Mesendoderm (in vitro differentiated cells): Measurements from ENCODE around the gene PIP5K1C.
"Not testable (repeated sequence)": the region's sequence is repeated elsewhere in the genome, so short reads cannot be mapped to it uniquely, and the experiment has no call there.

Experiments
- DNase-seq: peaks from one replicate; pipeline ENCODE4 v3.0.0; 2013
- H2AK5ac ChIP-seq: 2 replicates; pipeline ENCODE4 v1.6.1; 2013; ENCODE audit warnings: low read length, inconsistent platforms
- H2BK120ac ChIP-seq: 2 replicates; pipeline ENCODE4 v1.6.1; 2013; ENCODE audit warnings: low read depth, mild to moderate bottlenecking, low read length, moderate library complexity, mixed read lengths
- H2BK15ac ChIP-seq: replicated peaks from 2 replicates; pipeline ENCODE4 v1.6.1; 2013; ENCODE audit warnings: low read depth, mild to moderate bottlenecking, moderate library complexity
- H2BK5ac ChIP-seq: 2 replicates; pipeline ENCODE4 v1.6.1; 2013; ENCODE audit warnings: low read length, inconsistent platforms
- H3K18ac ChIP-seq: 2 replicates; pipeline ENCODE4 v1.6.1; 2013; ENCODE audit warnings: mild to moderate bottlenecking, low read length, mixed read lengths
- H3K23ac ChIP-seq: one replicate; pipeline ENCODE4 v1.6.1; 2013; ENCODE audit warnings: low read length
- H3K27ac ChIP-seq: 2 replicates; pipeline ENCODE4 v1.5.1; 2013; ENCODE audit warnings: low read depth, mild to moderate bottlenecking, inconsistent platforms, low read length, moderate library complexity
- H3K27me3 ChIP-seq: 2 replicates; pipeline ENCODE4 v1.6.1; 2013; ENCODE audit warnings: low read length, control low read depth, mild to moderate bottlenecking, inconsistent platforms; ENCODE audit not compliant: insufficient read depth, poor library complexity
- H3K36me3 ChIP-seq: 2 replicates; pipeline ENCODE4 v1.6.1; 2013; ENCODE audit warnings: low read length, inconsistent platforms; ENCODE audit not compliant: control insufficient read depth, insufficient read depth
- H3K4ac ChIP-seq: one replicate; pipeline ENCODE4 v1.6.1; 2013; ENCODE audit warnings: low read depth, mild to moderate bottlenecking, low read length, moderate library complexity
- H3K4me1 ChIP-seq: 2 replicates; pipeline ENCODE4 v1.6.1; 2013; ENCODE audit warnings: low read depth, low read length, inconsistent platforms; ENCODE audit not compliant: control insufficient read depth
- H3K4me2 ChIP-seq: 2 replicates; pipeline ENCODE4 v1.6.1; 2013; ENCODE audit warnings: low read length
- H3K4me3 ChIP-seq: 2 replicates; pipeline ENCODE4 v1.5.1; 2013; ENCODE audit warnings: mild to moderate bottlenecking, low read length
- H3K56ac ChIP-seq: one replicate; pipeline ENCODE4 v1.6.1; 2013; ENCODE audit warnings: low read length
- H3K79me1 ChIP-seq: 2 replicates; pipeline ENCODE4 v1.6.1; 2013; ENCODE audit warnings: low read length, inconsistent platforms
- H3K79me2 ChIP-seq: 2 replicates; pipeline ENCODE4 v1.6.1; 2013; ENCODE audit warnings: mild to moderate bottlenecking, low read length; ENCODE audit not compliant: control insufficient read depth, insufficient read depth
- H3K9ac ChIP-seq: 2 replicates; pipeline ENCODE4 v1.6.1; 2013; ENCODE audit warnings: low read length, inconsistent platforms
- H4K5ac ChIP-seq: one replicate; pipeline ENCODE4 v1.6.1; 2013; ENCODE audit warnings: low read length
- H4K8ac ChIP-seq: one replicate; pipeline ENCODE4 v1.6.1; 2013; ENCODE audit warnings: low read depth, mild to moderate bottlenecking, control low read depth, low read length, moderate library complexity
- WGBS: extraction: QIAGEN DNeasy Blood & Tissue Kit; methylation state at CpG from one replicate; pipeline ENCODE4 v1.1.7; 2013; ENCODE audit warnings: low lambda C conversion rate, missing lambda C conversion rate; ENCODE audit not compliant: insufficient coverage; ENCODE audit errors: extremely low coverage; 5-methylcytosine and 5-hydroxymethylcytosine counted together

The PIP5K1C gene

GRCh38 chr19:3632098-3632497 is 68.2 kb downstream of the PIP5K1C start:
- no peaks in the 10 kb centered on the region for H3K27me3 ChIP-seq
- WGBS = no CpG with 5 or more reads among the region's 16 CpGs
- no peak overlapping the region for H4K5ac ChIP-seq
- no peaks in the 10 kb centered on the region for H3K4me1 ChIP-seq
- H3K4me3 ChIP-seq = no peak overlapping the region
- H3K18ac ChIP-seq = no peak overlapping the region
- no peaks in the 10 kb centered on the region for H3K36me3 ChIP-seq
- H3K79me2 ChIP-seq = no peaks in the 10 kb centered on the region
- H3K9ac ChIP-seq = no peak overlapping the region
- no peak overlapping the region for H2AK5ac ChIP-seq
- no peak overlapping the region for H4K8ac ChIP-seq
- no peak overlapping the region for H3K56ac ChIP-seq
- H2BK5ac ChIP-seq = no peak overlapping the region
- no peak for DNase-seq
- no peaks in the 10 kb centered on the region for H3K79me1 ChIP-seq
- H3K4me2 ChIP-seq = no peak overlapping the region
- no peak overlapping the region for H3K27ac ChIP-seq
- H2BK120ac ChIP-seq = no peak overlapping the region
- H3K23ac ChIP-seq = no peak overlapping the region
- H2BK15ac ChIP-seq = no peak overlapping the region
- no peak overlapping the region for H3K4ac ChIP-seq

DNA sequence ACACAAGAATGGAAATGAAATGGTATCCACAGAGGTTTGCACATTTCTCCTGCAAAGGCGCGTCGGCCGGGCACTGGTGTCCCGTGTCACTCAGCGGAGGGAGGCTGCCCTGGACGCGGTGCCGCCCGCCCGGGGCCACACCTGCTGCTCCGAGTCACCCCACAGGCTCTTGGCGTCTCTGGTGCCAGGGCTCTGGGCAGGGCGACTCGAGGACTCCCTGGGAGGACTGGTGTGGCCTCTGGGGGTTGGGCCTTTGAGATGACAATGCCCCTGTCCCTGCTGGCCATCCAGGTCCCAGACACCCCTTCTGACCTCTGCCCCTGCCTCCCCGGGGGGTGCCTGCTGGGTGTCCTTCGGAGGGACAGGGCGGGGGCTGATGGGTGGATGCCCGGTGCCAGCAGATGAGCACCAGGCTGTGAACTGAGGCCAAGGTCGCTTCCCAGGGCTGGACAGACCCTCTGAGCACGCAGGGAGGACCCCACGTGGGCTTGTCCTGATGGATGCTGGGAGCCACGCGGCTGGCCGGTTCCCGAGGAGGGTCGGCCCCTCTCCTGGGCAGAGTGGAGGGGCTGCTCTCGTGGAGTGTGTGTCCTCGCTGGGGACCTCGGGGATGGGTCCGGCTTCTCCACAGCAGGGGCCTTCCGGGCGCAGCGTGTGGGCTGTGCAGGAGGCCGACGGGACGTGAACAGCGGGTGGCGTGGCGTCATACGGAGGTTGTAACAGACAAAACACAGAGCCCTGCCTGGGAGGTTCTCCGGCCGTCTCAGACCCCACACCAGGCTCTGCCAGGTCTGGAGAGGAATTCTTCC is 69.0 kb downstream of the PIP5K1C start:
- Histone ChIP-seq H3K4me3 (no peak overlapping the region), H2BK15ac (no peak overlapping the region), H4K5ac (no peak overlapping the region), H3K4me2 (no peak overlapping the region), H3K4ac (no peak overlapping the region), H3K4me1 (no peaks in the 10 kb centered on the region), H3K9ac (no peak overlapping the region), H3K56ac (no peak overlapping the region), H3K27ac (no peak overlapping the region), H3K36me3 (no peaks in the 10 kb centered on the region), H3K18ac (no peak overlapping the region), H3K23ac (no peak overlapping the region), H4K8ac (no peak overlapping the region), H2BK5ac (no peak overlapping the region), H3K79me2 (peaks cover 3% of the 10 kb centered on the region), H2BK120ac (no peak overlapping the region), H3K79me1 (no peaks in the 10 kb centered on the region), H3K27me3 (no peaks in the 10 kb centered on the region), H2AK5ac (no peak overlapping the region)
- no peak for DNase-seq
- no CpG with 5 or more reads among the region's 43 CpGs for WGBS

- Histone ChIP-seq H3K79me2 (peaks cover 22% of the 10 kb centered on the region), H3K79me1 (peaks cover 11% of the 10 kb centered on the region)
- H3K4ac ChIP-seq, DNase-seq, H3K27me3 ChIP-seq, H2BK120ac ChIP-seq, H3K56ac ChIP-seq, H3K27ac ChIP-seq, H3K23ac ChIP-seq, H3K4me3 ChIP-seq, H3K36me3 ChIP-seq, H4K8ac ChIP-seq, H2AK5ac ChIP-seq, H3K9ac ChIP-seq, H4K5ac ChIP-seq, H3K4me1 ChIP-seq, H3K18ac ChIP-seq, H2BK15ac ChIP-seq, H3K4me2 ChIP-seq, H2BK5ac ChIP-seq: not testable (repeated sequence)
- WGBS = no CpG with 5 or more reads among the region's 9 CpGs
Observed at GRCh38 chr19:3628766-3629165, 71.5 kb downstream of the PIP5K1C start.

- no peak overlapping the region for H3K18ac ChIP-seq
- H2BK5ac ChIP-seq = no peak overlapping the region
- H2BK15ac ChIP-seq = no peak overlapping the region
- no peak overlapping the region for H2AK5ac ChIP-seq
- WGBS = no CpG with 5 or more reads among the region's 7 CpGs
- no peak overlapping the region for H3K4ac ChIP-seq
- H3K4me3 ChIP-seq = no peak overlapping the region
- H3K27ac ChIP-seq = no peak overlapping the region
- DNase-seq = no peak
- H3K27me3 ChIP-seq = no peaks in the 10 kb centered on the region
- H3K9ac ChIP-seq = no peak overlapping the region
- no peak overlapping the region for H4K5ac ChIP-seq
- H3K79me2 ChIP-seq = peaks cover 22% of the 10 kb centered on the region
- H3K56ac ChIP-seq = no peak overlapping the region
- peaks cover 11% of the 10 kb centered on the region for H3K79me1 ChIP-seq
- no peak overlapping the region for H3K4me2 ChIP-seq
- no peak overlapping the region for H2BK120ac ChIP-seq
- no peak overlapping the region for H4K8ac ChIP-seq
- H3K23ac ChIP-seq = no peak overlapping the region
- peaks cover 2% of the 10 kb centered on the region for H3K4me1 ChIP-seq
- no peaks in the 10 kb centered on the region for H3K36me3 ChIP-seq
Observed at GRCh38 chr19:3627351-3627723, 72.9 kb downstream of the PIP5K1C start.

DNA sequence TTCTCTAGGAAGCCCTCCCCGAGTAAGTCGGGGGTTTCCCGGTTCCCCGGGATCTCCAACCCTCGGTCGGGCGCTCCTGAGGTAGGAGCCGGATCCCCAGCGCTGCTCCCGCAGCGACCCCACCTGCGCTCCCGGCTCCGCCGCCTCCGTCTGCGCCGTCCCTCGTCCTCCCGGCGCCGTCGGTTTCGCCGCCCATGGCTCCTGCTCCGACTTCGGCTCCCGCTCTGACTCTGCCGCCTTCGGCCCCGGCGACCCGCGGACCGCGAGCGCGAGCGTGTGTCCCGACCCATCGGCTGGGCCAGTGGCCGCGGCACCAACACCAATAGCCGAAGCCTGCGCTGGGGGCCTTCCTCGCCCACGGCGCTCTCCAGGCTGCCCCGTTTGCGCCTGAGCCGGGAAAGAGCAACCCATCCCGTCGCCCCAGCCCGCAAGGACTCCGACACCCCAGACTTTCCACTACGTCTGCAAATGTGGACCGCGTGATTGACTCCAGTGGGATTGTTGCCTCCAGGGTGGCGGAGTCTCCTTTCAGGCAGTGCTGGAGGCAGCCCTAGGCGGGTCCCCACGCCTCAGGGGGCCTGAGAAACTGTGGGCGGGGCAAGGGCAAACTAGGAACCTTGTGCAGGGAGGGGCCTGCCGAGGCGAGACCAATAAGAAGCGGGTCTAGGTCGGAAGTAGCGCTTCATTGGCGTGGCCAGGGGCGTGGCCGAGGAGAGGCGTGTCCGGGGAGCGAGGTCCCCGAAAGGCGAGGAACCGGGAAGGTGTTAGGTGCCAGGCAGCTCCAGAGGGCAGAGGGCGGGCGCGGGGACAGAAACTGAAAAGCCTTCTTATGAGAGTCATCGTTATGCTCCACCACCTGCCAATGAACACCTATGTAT is 73.6 kb downstream of the PIP5K1C start, which contains the start of gene CACTIN:
Gene CACTIN, minus strand, starts transcription at position 318 of the 878 bp plus-strand sequence. Its CDS starts 28 bp downstream, at position 290.
- Histone ChIP-seq H3K56ac (peak within 1 kb of the TSS; percentile 99), H2BK5ac (peak within 1 kb of the TSS; percentile 66), H3K4ac (no peak within 1 kb of the TSS), H3K27ac (peak within 1 kb of the TSS; percentile 81), H2BK15ac (no peak within 1 kb of the TSS), H3K79me1 (peaks cover 11% of the 10 kb centered on the region), H3K27me3 (no peaks in the 10 kb centered on the region), H2BK120ac (no peak within 1 kb of the TSS), H3K79me2 (peaks cover 22% of the 10 kb centered on the region), H3K9ac (peak within 1 kb of the TSS; percentile 83), H4K8ac (peak within 1 kb of the TSS; percentile 93), H3K23ac (no peak within 1 kb of the TSS), H4K5ac (no peak within 1 kb of the TSS), H3K36me3 (no peaks in the 10 kb centered on the region), H3K18ac (no peak within 1 kb of the TSS), H3K4me3 (peak within 1 kb of the TSS; percentile 96), H2AK5ac (no peak within 1 kb of the TSS), H3K4me1 (peaks cover 2% of the 10 kb centered on the region), H3K4me2 (peak within 1 kb of the TSS; percentile 99)
- WGBS = no CpG with 5 or more reads among the region's 80 CpGs
- peak; percentile 99 for DNase-seq
